Tibial nerve (tissue), 4 donors: Measurements from ENCODE around the gene TPM3. TPM values are rescaled to one million over a fixed set of nuclear protein-coding genes. Genes with fewer than 3 reads are reported as not detected.

Experiments
- DNase-seq, 2 donors: peaks; one replicate each; pipeline ENCODE4 v3.0.0-alpha.2; 2019; ENCODE audit warnings: low spot score in 2 of 2
- H3K27ac ChIP-seq, 4 donors: fragments of 200-600 bp; sonication (generic) in 3 of 4; one replicate each; pipeline ENCODE4 v1.5.1; 2017 to 2019; ENCODE audit warnings: mild to moderate bottlenecking in 1 of 4
- H3K27me3 ChIP-seq, 2 donors: fragments of 200-600 bp; sonication (generic) in 1 of 2; one replicate each; pipeline versions ENCODE4 v1.5.1 to v1.6.0; 2017 to 2019
- H3K36me3 ChIP-seq, 3 donors: fragments of 200-600 bp; sonication (generic); one replicate each; pipeline ENCODE4 v1.5.1; 2018 to 2019
- H3K4me1 ChIP-seq, 4 donors: fragments of 200-600 bp; sonication (generic) in 3 of 4; one replicate each; pipeline ENCODE4 v1.5.1; 2017 to 2019
- H3K4me3 ChIP-seq, 4 donors: fragments of 200-600 bp; sonication (generic) in 3 of 4; one replicate each; pipeline ENCODE4 v1.5.1; 2017 to 2019; ENCODE audit warnings: mild to moderate bottlenecking in 1 of 4, moderate library complexity in 1 of 4
- H3K9me3 ChIP-seq, 4 donors: fragments of 200-600 bp; sonication (generic) in 3 of 4; one replicate each; pipeline ENCODE4 v1.5.1; 2017 to 2019
- EP300 ChIP-seq, 2 donors: sonication (generic); formaldehyde crosslinking; IDR thresholded peaks; one replicate each; pipeline ENCODE4 v1.6.1; 2017; ENCODE audit warnings: antibody characterized with exemption in 2 of 2, mild to moderate bottlenecking in 1 of 2
- POLR2A ChIP-seq, 2 donors: fragments of 450-650 bp; IDR thresholded peaks; one replicate each; pipeline ENCODE4 v1.6.1; 2017; ENCODE audit warnings: antibody characterized with exemption in 2 of 2, mild to moderate bottlenecking in 2 of 2, moderate library complexity in 2 of 2
- WGBS, 2 donors: methylation state at CpG; one replicate each; pipeline ENCODE4 v1.1.5; 2018; 5-methylcytosine and 5-hydroxymethylcytosine counted together
- total RNA-seq, 4 donors: library from RNA; depleted of rRNA; stranded (reverse); fragments of >200 nt; gene quantifications; one replicate each; pipeline ENCODE4 v1.1.0, GENCODE V29; 2016
- TF ChIP-seq, protein P1 (sequence below), 5 experiments: fragments of 200-600 bp in 3 of 5; fragments of 450-650 bp in 2 of 5; sonication (generic) in 3 of 5; IDR thresholded peaks; one replicate each; pipeline ENCODE4 v1.5.1; 2016 to 2019; ENCODE audit warnings: antibody characterized with exemption in 5 of 5, mild to moderate bottlenecking in 3 of 5, moderate library complexity in 2 of 5

TPM3 gene
- total RNA-seq, 4 donors from 2014 or later = 170 to 251 (median 222) TPM

- Histone ChIP-seq H3K27ac (peak overlapping the region; percentile 4 to 70 (median 51)), H3K27me3 (no peaks in the 10 kb centered on the region), H3K4me1 (peaks cover 0 to 72% (median 55%) of the 10 kb centered on the region in 4 donors), H3K4me3 (no peak overlapping the region), H3K36me3 (peaks cover 0 to 19% (median 0%) of the 10 kb centered on the region in 3 donors), H3K9me3 (no peaks in the 10 kb centered on the region)
- TF ChIP-seq POLR2A (IDR thresholded peaks at IDR 0.05) (no peak), EP300 (IDR thresholded peaks at IDR 0.05) (no peak)
- TF ChIP-seq, protein P1, sequence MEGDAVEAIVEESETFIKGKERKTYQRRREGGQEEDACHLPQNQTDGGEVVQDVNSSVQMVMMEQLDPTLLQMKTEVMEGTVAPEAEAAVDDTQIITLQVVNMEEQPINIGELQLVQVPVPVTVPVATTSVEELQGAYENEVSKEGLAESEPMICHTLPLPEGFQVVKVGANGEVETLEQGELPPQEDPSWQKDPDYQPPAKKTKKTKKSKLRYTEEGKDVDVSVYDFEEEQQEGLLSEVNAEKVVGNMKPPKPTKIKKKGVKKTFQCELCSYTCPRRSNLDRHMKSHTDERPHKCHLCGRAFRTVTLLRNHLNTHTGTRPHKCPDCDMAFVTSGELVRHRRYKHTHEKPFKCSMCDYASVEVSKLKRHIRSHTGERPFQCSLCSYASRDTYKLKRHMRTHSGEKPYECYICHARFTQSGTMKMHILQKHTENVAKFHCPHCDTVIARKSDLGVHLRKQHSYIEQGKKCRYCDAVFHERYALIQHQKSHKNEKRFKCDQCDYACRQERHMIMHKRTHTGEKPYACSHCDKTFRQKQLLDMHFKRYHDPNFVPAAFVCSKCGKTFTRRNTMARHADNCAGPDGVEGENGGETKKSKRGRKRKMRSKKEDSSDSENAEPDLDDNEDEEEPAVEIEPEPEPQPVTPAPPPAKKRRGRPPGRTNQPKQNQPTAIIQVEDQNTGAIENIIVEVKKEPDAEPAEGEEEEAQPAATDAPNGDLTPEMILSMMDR (IDR thresholded peaks at IDR 0.05) = no peak
- DNase-seq = no peak
- 59% methylated on average over 10 of the region's 10 CpGs for WGBS, 2 donors
These were observed 12.7 kb downstream of the TPM3 start for GRCh38 chr1:154178911-154179811.

GRCh38 chr1:154178013-154178412 is 13.9 kb downstream of the TPM3 start:
- peak overlapping the region in 3 of 4 donors; percentile 37 to 70 (median 65) for H3K27ac ChIP-seq
- TF ChIP-seq EP300 (IDR thresholded peaks at IDR 0.05) = no peak
- TF ChIP-seq, protein P1 (IDR thresholded peaks at IDR 0.05) = no peak
- no peak for TF ChIP-seq POLR2A (IDR thresholded peaks at IDR 0.05)
- no peaks in the 10 kb centered on the region for H3K27me3 ChIP-seq
- no peaks in the 10 kb centered on the region for H3K9me3 ChIP-seq
- H3K4me3 ChIP-seq = no peak overlapping the region
- WGBS, 2 donors = 27 to 34% methylated on average over 2 of the region's 2 CpGs
- peaks cover 0 to 30% (median under 1%) of the 10 kb centered on the region in 3 donors for H3K36me3 ChIP-seq
- H3K4me1 ChIP-seq = peaks cover 0 to 72% (median 55%) of the 10 kb centered on the region in 4 donors
- no peak for DNase-seq

GRCh38 chr1:154176337-154176736 is 15.6 kb downstream of the TPM3 start:
- H3K4me3 ChIP-seq = no peak overlapping the region
- 20 to 26% methylated on average over 2 of the region's 2 CpGs for WGBS, 2 donors
- TF ChIP-seq, protein P1 (IDR thresholded peaks at IDR 0.05) = no peak
- TF ChIP-seq POLR2A (IDR thresholded peaks at IDR 0.05) = no peak
- no peak for TF ChIP-seq EP300 (IDR thresholded peaks at IDR 0.05)
- no peaks in the 10 kb centered on the region for H3K27me3 ChIP-seq
- no peaks in the 10 kb centered on the region for H3K9me3 ChIP-seq
- H3K4me1 ChIP-seq = peaks cover 0 to 63% (median 50%) of the 10 kb centered on the region in 4 donors
- H3K27ac ChIP-seq = peak overlapping the region in 2 of 4 donors; percentile 42 to 54
- DNase-seq = peak in 1 of 2 donors; percentile 40
- H3K36me3 ChIP-seq = peaks cover 6 to 47% (median 17%) of the 10 kb centered on the region in 3 donors

DNA sequence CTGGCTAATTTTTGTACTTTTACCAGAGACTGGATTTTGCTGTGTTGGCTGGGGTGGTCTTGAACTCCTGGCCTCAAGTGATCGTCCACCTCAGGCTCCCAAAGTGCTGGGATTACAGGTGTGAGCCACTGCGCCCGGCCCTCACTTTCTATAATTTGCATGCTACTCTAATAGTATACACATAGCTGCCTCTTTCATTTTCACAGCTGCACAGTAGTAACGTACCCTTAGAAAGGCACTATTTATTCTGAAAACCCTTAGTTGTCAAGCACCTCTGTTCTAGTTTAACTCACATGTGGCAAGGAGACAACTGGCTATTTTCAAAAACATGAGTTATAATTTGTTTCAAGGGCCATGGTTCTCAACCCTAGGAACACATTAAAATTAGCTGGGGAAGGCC is 17.2 kb downstream of the TPM3 start:
- TF ChIP-seq, protein P1 (IDR thresholded peaks at IDR 0.05) = no peak
- TF ChIP-seq EP300 (IDR thresholded peaks at IDR 0.05) (no peak), POLR2A (IDR thresholded peaks at IDR 0.05) (no peak)
- H3K36me3 ChIP-seq = peaks cover 6 to 60% (median 26%) of the 10 kb centered on the region in 3 donors
- WGBS, 2 donors = 95 to 96% methylated on average over 4 of the region's 4 CpGs

GRCh38 chr1:154171880-154172279 is 20.0 kb downstream of the TPM3 start:
- Histone ChIP-seq H3K9me3 (no peaks in the 10 kb centered on the region), H3K4me1 (peaks cover 0 to 19% (median 11%) of the 10 kb centered on the region in 4 donors), H3K36me3 (peaks cover 6 to 88% (median 50%) of the 10 kb centered on the region in 3 donors), H3K27me3 (no peaks in the 10 kb centered on the region), H3K27ac (no peak overlapping the region), H3K4me3 (no peak overlapping the region)
- DNase-seq = no peak
- TF ChIP-seq POLR2A (IDR thresholded peaks at IDR 0.05) = no peak
- TF ChIP-seq EP300 (IDR thresholded peaks at IDR 0.05) = no peak
- TF ChIP-seq, protein P1 (IDR thresholded peaks at IDR 0.05) = no peak
- WGBS, 2 donors = 88 to 90% methylated on average over 5 of the region's 5 CpGs

More for the DNA sequence above, 17.2 kb downstream of the TPM3 start:
- Histone ChIP-seq H3K27ac (no peak overlapping the region), H3K4me3 (no peak overlapping the region), H3K4me1 (peaks cover 0 to 46% (median 33%) of the 10 kb centered on the region in 4 donors), H3K27me3 (no peaks in the 10 kb centered on the region), H3K9me3 (no peaks in the 10 kb centered on the region)
- DNase-seq = no peak
